ENCODE measurements around the gene TLL2. TPM values are rescaled to one million over a fixed set of nuclear protein-coding genes. Genes with fewer than 3 reads are reported as not detected.

TLL2 gene
- total RNA-seq, 1 donor from 2014 or later = not detected

GRCh38 chr10:96431211-96431970 is 82.3 kb downstream of the TLL2 start:
- H3K27ac ChIP-seq = no peak overlapping the region
- no peak overlapping the region for H3K4me3 ChIP-seq
- intact Hi-C loops (cut with DNase I) = no loop called here
- H3K9me3 ChIP-seq = no peaks in the 10 kb centered on the region
- H3K4me1 ChIP-seq = no peaks in the 10 kb centered on the region
- peaks cover 3% of the 10 kb centered on the region for H3K27me3 ChIP-seq
- DNase-seq = no peak
- H3K36me3 ChIP-seq = no peaks in the 10 kb centered on the region
- TF ChIP-seq, protein P1, sequence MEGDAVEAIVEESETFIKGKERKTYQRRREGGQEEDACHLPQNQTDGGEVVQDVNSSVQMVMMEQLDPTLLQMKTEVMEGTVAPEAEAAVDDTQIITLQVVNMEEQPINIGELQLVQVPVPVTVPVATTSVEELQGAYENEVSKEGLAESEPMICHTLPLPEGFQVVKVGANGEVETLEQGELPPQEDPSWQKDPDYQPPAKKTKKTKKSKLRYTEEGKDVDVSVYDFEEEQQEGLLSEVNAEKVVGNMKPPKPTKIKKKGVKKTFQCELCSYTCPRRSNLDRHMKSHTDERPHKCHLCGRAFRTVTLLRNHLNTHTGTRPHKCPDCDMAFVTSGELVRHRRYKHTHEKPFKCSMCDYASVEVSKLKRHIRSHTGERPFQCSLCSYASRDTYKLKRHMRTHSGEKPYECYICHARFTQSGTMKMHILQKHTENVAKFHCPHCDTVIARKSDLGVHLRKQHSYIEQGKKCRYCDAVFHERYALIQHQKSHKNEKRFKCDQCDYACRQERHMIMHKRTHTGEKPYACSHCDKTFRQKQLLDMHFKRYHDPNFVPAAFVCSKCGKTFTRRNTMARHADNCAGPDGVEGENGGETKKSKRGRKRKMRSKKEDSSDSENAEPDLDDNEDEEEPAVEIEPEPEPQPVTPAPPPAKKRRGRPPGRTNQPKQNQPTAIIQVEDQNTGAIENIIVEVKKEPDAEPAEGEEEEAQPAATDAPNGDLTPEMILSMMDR (IDR thresholded peaks at IDR 0.05) = no peak
- no peak for ATAC-seq

DNA sequence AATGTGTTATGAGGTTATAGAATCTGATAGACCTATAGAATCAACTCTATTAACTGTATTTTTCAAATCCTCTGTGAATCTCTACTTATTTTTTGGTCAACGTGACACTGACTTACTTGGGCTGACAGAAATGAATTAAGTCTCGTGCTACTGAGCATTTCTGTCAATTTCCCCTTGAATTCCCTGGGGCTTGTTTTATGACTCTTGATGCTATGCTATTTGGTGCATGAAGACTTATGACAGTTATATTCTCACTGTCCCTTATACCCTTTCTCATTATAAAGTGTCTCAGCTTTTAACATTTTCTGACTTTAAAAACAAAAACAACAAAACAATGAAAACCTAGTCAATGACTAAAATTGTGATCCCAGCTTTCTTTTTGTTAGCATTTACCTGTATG is 86.4 kb downstream of the TLL2 start:
- H3K27me3 ChIP-seq = peaks cover 3% of the 10 kb centered on the region
- DNase-seq (no peak), ATAC-seq (no peak)
- H3K4me3 ChIP-seq = no peak overlapping the region
- H3K27ac ChIP-seq = no peak overlapping the region
- H3K9me3 ChIP-seq = no peaks in the 10 kb centered on the region
- intact Hi-C loops (cut with DNase I) = no loop called here
- no peaks in the 10 kb centered on the region for H3K36me3 ChIP-seq
- H3K4me1 ChIP-seq = no peaks in the 10 kb centered on the region
- TF ChIP-seq, protein P1 (IDR thresholded peaks at IDR 0.05) = no peak

DNA sequence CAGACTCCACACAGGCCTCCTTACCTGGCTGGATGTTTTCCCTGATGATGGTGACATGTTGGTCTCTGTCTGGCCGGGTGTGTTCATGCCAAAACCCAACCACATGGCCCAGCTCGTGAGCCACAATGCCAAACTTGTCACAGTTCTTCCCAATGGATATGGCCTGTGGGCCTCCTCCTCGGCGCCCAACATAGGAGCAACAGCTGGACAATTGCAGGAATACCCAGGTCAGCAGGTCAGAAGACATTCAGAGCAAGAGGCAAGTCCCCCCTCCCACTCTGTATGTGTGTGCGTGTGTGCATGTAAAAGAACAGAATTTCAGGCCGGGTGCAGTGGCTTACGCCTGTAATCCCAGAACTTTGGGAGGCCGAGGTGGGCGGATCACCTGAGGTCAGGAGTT is 91.2 kb downstream of the TLL2 start:
- TF ChIP-seq, protein P1 (IDR thresholded peaks at IDR 0.05) = no peak
- DNase-seq (no peak), ATAC-seq (no peak)
- intact Hi-C loops (cut with DNase I) = no loop called here
- no peak overlapping the region for H3K4me3 ChIP-seq
- no peaks in the 10 kb centered on the region for H3K27me3 ChIP-seq
- H3K27ac ChIP-seq = no peak overlapping the region
- H3K4me1 ChIP-seq = no peaks in the 10 kb centered on the region
- no peaks in the 10 kb centered on the region for H3K9me3 ChIP-seq
- no peaks in the 10 kb centered on the region for H3K36me3 ChIP-seq

- DNase-seq (no peak), ATAC-seq (no peak)
- TF ChIP-seq, protein P1 (IDR thresholded peaks at IDR 0.05) = no peak
- no peaks in the 10 kb centered on the region for H3K36me3 ChIP-seq
- H3K4me1 ChIP-seq = no peaks in the 10 kb centered on the region
- intact Hi-C loops (cut with DNase I) = no loop called here
- H3K4me3 ChIP-seq = no peak overlapping the region
- no peak overlapping the region for H3K27ac ChIP-seq
- H3K9me3 ChIP-seq = no peaks in the 10 kb centered on the region
- no peaks in the 10 kb centered on the region for H3K27me3 ChIP-seq
Observed at GRCh38 chr10:96421995-96422394, 91.7 kb downstream of the TLL2 start.

- peaks cover 3% of the 10 kb centered on the region for H3K4me1 ChIP-seq
- no peaks in the 10 kb centered on the region for H3K27me3 ChIP-seq
- TF ChIP-seq, protein P1 (IDR thresholded peaks at IDR 0.05) = no peak
- no peak overlapping the region for H3K4me3 ChIP-seq
- no peak overlapping the region for H3K27ac ChIP-seq
- intact Hi-C loops (cut with DNase I) = no loop called here
- H3K9me3 ChIP-seq = no peaks in the 10 kb centered on the region
- DNase-seq (no peak), ATAC-seq (no peak)
- H3K36me3 ChIP-seq = no peaks in the 10 kb centered on the region
Observed at GRCh38 chr10:96420228-96421009, 93.3 kb downstream of the TLL2 start.
